Stomach (tissue), 4 donors: ENCODE measurements around the gene FBXO36.

Experiments
- CTCF ChIP-seq, 7 experiments: fragments of 450-650 bp in 4 of 7; fragments of 200-600 bp in 3 of 7; sonication (generic) in 3 of 7; IDR thresholded peaks; one replicate each; pipeline ENCODE4 v1.5.1; 2016 to 2019; ENCODE audit warnings: antibody characterized with exemption in 7 of 7, control low read depth in 2 of 7, mild to moderate bottlenecking in 1 of 7
- POLR2A ChIP-seq, 4 donors: fragments of 450-650 bp; IDR thresholded peaks; one replicate each; pipeline ENCODE4 v1.6.1; 2016; ENCODE audit warnings: antibody characterized with exemption in 4 of 4, control low read depth in 2 of 4, mild to moderate bottlenecking in 1 of 4, moderate library complexity in 1 of 4
- POLR2AphosphoS5 ChIP-seq, 3 donors: sonication (generic); formaldehyde crosslinking; IDR thresholded peaks; one replicate each; pipeline ENCODE4 v1.6.1; 2016; ENCODE audit warnings: antibody characterized with exemption in 3 of 3

- no peak for TF ChIP-seq CTCF (IDR thresholded peaks at IDR 0.05)
- no peak for TF ChIP-seq POLR2AphosphoS5 (IDR thresholded peaks at IDR 0.05)
- no peak for TF ChIP-seq POLR2A (IDR thresholded peaks at IDR 0.05)
These were observed 95.8 kb downstream of the FBXO36 start for GRCh38 chr2:230018153-230018552.
